BLaER1 treated with 17β-estradiol and CSF1 and Interleukin-3, amounts not matched to agents 10 nM and 100 nM (cell line): ENCODE measurements around the gene STIM1.
A peak's percentile ranks its signal among the peaks of the same experiment; 100 is the strongest.

Source experiments
- H3K27ac ChIP-seq, 11 experiments: shearing (Covaris generic); formaldehyde crosslinking; 2 replicates each; pipeline ENCODE4 v1.8.1; 2022
- H3K27me3 ChIP-seq, 11 experiments: shearing (Covaris generic); formaldehyde crosslinking; 2 replicates each; pipeline ENCODE4 v1.8.1; 2022
- H3K36me3 ChIP-seq, 11 experiments: shearing (Covaris generic); formaldehyde crosslinking; 2 replicates each; pipeline ENCODE4 v1.8.1; 2022
- H3K4me1 ChIP-seq, 10 experiments: shearing (Covaris generic); formaldehyde crosslinking; 2 replicates each; pipeline ENCODE4 v1.8.1; 2022
- H3K4me2 ChIP-seq, 11 experiments: shearing (Covaris generic); formaldehyde crosslinking; 2 replicates each; pipeline ENCODE4 v1.8.1; 2022
- H3K4me3 ChIP-seq, 10 experiments: shearing (Covaris generic); formaldehyde crosslinking; 2 replicates each; pipeline ENCODE4 v1.8.1; 2022
- H3K9ac ChIP-seq, 11 experiments: shearing (Covaris generic); formaldehyde crosslinking; 2 replicates each; pipeline ENCODE4 v1.8.1; 2022
- H3K9me3 ChIP-seq, 11 experiments: shearing (Covaris generic); formaldehyde crosslinking; replicated peaks in 1 of 11; 2 replicates each; pipeline ENCODE4 v1.8.1; 2022
- H4K20me1 ChIP-seq, 11 experiments: shearing (Covaris generic); formaldehyde crosslinking; 2 replicates each; pipeline ENCODE4 v1.8.1; 2022
- Cebpa-rat ChIP-seq, 11 experiments: shearing (Covaris generic); IDR thresholded peaks; 2 replicates each; pipeline ENCODE4 v1.8.1; 2022

STIM1 gene

GRCh38 chr11:3877364-3878257 lies 22.1 kb downstream of the STIM1 start:
- H3K9ac ChIP-seq: no peak overlapping the region
- peaks cover 61 to 99% (median 81%) of the 10 kb centered on the region in 10 experiments for H3K4me1 ChIP-seq
- no peak overlapping the region for H3K4me3 ChIP-seq
- peaks cover 0 to 76% (median 10%) of the 10 kb centered on the region in 11 experiments; a peak in 14 of 22 replicates for H4K20me1 ChIP-seq
- H3K9me3 ChIP-seq: 0 out of 22 replicates have a peak, but pooled peaks cover 0 to 5% (median 0%) of the 10 kb centered on the region in 11 experiments
- H3K4me2 ChIP-seq: peak overlapping the region in 9 of 11 experiments; percentile 0 to 90 (median 76); a peak in 8 of 22 replicates
- H3K27me3 ChIP-seq: no peaks in the 10 kb centered on the region
- peaks cover 0 to 8% (median 0%) of the 10 kb centered on the region in 11 experiments; a peak in 3 of 22 replicates for H3K36me3 ChIP-seq
- H3K27ac ChIP-seq: peak overlapping the region in 2 of 11 experiments; percentile 21 to 23; a peak in 1 of 22 replicates
- TF ChIP-seq Cebpa-rat (IDR thresholded peaks at IDR 0.05): no peak

GRCh38 chr11:3878258-3878584 lies 22.8 kb downstream of the STIM1 start:
- Histone ChIP-seq H3K4me2 (peak overlapping the region in 9 of 11 experiments; percentile 0 to 90 (median 76); a peak in 13 of 22 replicates), H3K27ac (no peak overlapping the region), H3K4me1 (peaks cover 55 to 99% (median 82%) of the 10 kb centered on the region in 10 experiments), H3K4me3 (no peak overlapping the region), H3K27me3 (no peaks in the 10 kb centered on the region), H3K9me3 (0 out of 22 replicates have a peak, but pooled peaks cover 0 to 5% (median 0%) of the 10 kb centered on the region in 11 experiments), H3K9ac (no peak overlapping the region), H3K36me3 (peaks cover 0 to 8% (median 0%) of the 10 kb centered on the region in 11 experiments; a peak in 2 of 22 replicates), H4K20me1 (peaks cover 0 to 76% (median 10%) of the 10 kb centered on the region in 11 experiments; a peak in 14 of 22 replicates)
- TF ChIP-seq Cebpa-rat (IDR thresholded peaks at IDR 0.05): no peak

- H3K4me2 ChIP-seq: peak overlapping the region; percentile 75 to 91 (median 82)
- peaks cover 46 to 100% (median 80%) of the 10 kb centered on the region in 10 experiments for H3K4me1 ChIP-seq
- no peak for TF ChIP-seq Cebpa-rat (IDR thresholded peaks at IDR 0.05)
- H4K20me1 ChIP-seq: peaks cover 0 to 65% (median 7%) of the 10 kb centered on the region in 11 experiments; a peak in 11 of 22 replicates
- H3K27ac ChIP-seq: peak overlapping the region in 9 of 11 experiments; percentile 46 to 74 (median 67); a peak in 16 of 22 replicates
- no peaks in the 10 kb centered on the region for H3K27me3 ChIP-seq
- H3K9ac ChIP-seq: peak overlapping the region in 3 of 11 experiments; percentile 4 to 51 (median 46); a peak in 2 of 22 replicates
- no peak overlapping the region for H3K4me3 ChIP-seq
- H3K36me3 ChIP-seq: peaks cover 0 to 5% (median 0%) of the 10 kb centered on the region in 11 experiments; a peak in 2 of 22 replicates
- H3K9me3 ChIP-seq: peaks cover 0 to 5% (median 0%) of the 10 kb centered on the region in 11 experiments; a peak in 1 of 22 replicates
Measured at GRCh38 chr11:3879216-3879966, 23.9 kb downstream of the STIM1 start.

- H3K27ac ChIP-seq: peak overlapping the region in 10 of 11 experiments; percentile 25 to 74 (median 64); a peak in 20 of 22 replicates
- TF ChIP-seq Cebpa-rat (IDR thresholded peaks at IDR 0.05): no peak
- peaks cover 0 to 5% (median under 1%) of the 10 kb centered on the region in 11 experiments; a peak in 1 of 22 replicates for H3K9me3 ChIP-seq
- peaks cover 39 to 100% (median 83%) of the 10 kb centered on the region in 10 experiments for H3K4me1 ChIP-seq
- H3K9ac ChIP-seq: peak overlapping the region in 6 of 11 experiments; percentile 6 to 51 (median 45); a peak in 6 of 22 replicates
- peak overlapping the region; percentile 75 to 91 (median 82) for H3K4me2 ChIP-seq
- no peaks in the 10 kb centered on the region for H3K27me3 ChIP-seq
- peaks cover 0 to 5% (median 0%) of the 10 kb centered on the region in 11 experiments; a peak in 1 of 22 replicates for H3K36me3 ChIP-seq
- H3K4me3 ChIP-seq: peak overlapping the region in 3 of 10 experiments; percentile 8 to 43 (median 31); a peak in 3 of 20 replicates
- peaks cover 0 to 58% (median 6%) of the 10 kb centered on the region in 11 experiments; a peak in 9 of 22 replicates for H4K20me1 ChIP-seq
Measured at GRCh38 chr11:3879967-3880542, 24.6 kb downstream of the STIM1 start.

- Histone ChIP-seq H3K4me1 (peaks cover 38 to 100% (median 86%) of the 10 kb centered on the region in 10 experiments), H3K4me3 (peak overlapping the region in 4 of 10 experiments; percentile 2 to 43 (median 20); a peak in 5 of 20 replicates), H3K27me3 (no peaks in the 10 kb centered on the region), H3K9me3 (peaks cover 0 to 5% (median 3%) of the 10 kb centered on the region in 11 experiments; a peak in 2 of 22 replicates), H3K9ac (peak overlapping the region in 7 of 11 experiments; percentile 6 to 51 (median 44); a peak in 11 of 22 replicates), H4K20me1 (peaks cover 0 to 54% (median 6%) of the 10 kb centered on the region in 11 experiments; a peak in 8 of 22 replicates), H3K4me2 (peak overlapping the region; percentile 75 to 91 (median 82)), H3K27ac (peak overlapping the region in 10 of 11 experiments; percentile 25 to 74 (median 64); a peak in 19 of 22 replicates), H3K36me3 (0 out of 22 replicates have a peak, but pooled peaks cover 0 to 5% (median 0%) of the 10 kb centered on the region in 11 experiments)
- 0 out of 22 replicates have a peak, but pooled peaks of 1 of the 11 experiments have one; percentile 15 for TF ChIP-seq Cebpa-rat (IDR thresholded peaks at IDR 0.05)
Measured at GRCh38 chr11:3880724-3881123, 25.3 kb downstream of the STIM1 start.

GRCh38 chr11:3882655-3883054 lies 27.2 kb downstream of the STIM1 start:
- no peak overlapping the region for H3K9ac ChIP-seq
- H3K9me3 ChIP-seq: peaks cover 0 to 5% (median 3%) of the 10 kb centered on the region in 11 experiments; a peak in 2 of 22 replicates
- no peaks in the 10 kb centered on the region for H3K27me3 ChIP-seq
- H3K4me1 ChIP-seq: peaks cover 52 to 100% (median 89%) of the 10 kb centered on the region in 10 experiments
- peak overlapping the region in 5 of 11 experiments; percentile 0 to 86 (median 82); a peak in 4 of 22 replicates for H3K4me2 ChIP-seq
- peaks cover 0 to 47% (median 0%) of the 10 kb centered on the region in 11 experiments; a peak in 7 of 22 replicates for H4K20me1 ChIP-seq
- H3K27ac ChIP-seq: 0 out of 22 replicates have a peak overlapping the region, but pooled peaks of 1 of the 11 experiments have one; percentile 14
- no peak for TF ChIP-seq Cebpa-rat (IDR thresholded peaks at IDR 0.05)
- no peak overlapping the region for H3K4me3 ChIP-seq
- H3K36me3 ChIP-seq: 0 out of 22 replicates have a peak, but pooled peaks cover 0 to 5% (median 0%) of the 10 kb centered on the region in 11 experiments

GRCh38 chr11:3885855-3886254 lies 30.4 kb downstream of the STIM1 start:
- Histone ChIP-seq H3K4me2 (peak overlapping the region; percentile 5 to 82 (median 56); a peak in 16 of 22 replicates), H3K9me3 (peaks cover 0 to 5% (median 3%) of the 10 kb centered on the region in 11 experiments; a peak in 2 of 22 replicates), H3K36me3 (0 out of 22 replicates have a peak, but pooled peaks cover 0 to 5% (median 0%) of the 10 kb centered on the region in 11 experiments), H3K9ac (no peak overlapping the region), H3K27ac (peak overlapping the region in 2 of 11 experiments; percentile 8 to 22; a peak in 2 of 22 replicates), H3K4me1 (peaks cover 55 to 100% (median 83%) of the 10 kb centered on the region in 10 experiments), H4K20me1 (peaks cover 0 to 30% (median 0%) of the 10 kb centered on the region in 11 experiments; a peak in 6 of 22 replicates), H3K4me3 (no peak overlapping the region), H3K27me3 (no peaks in the 10 kb centered on the region)
- no peak for TF ChIP-seq Cebpa-rat (IDR thresholded peaks at IDR 0.05)
